EL (cell line): ENCODE results near the gene PSMD12.
"Not testable (repeated sequence)": the region's sequence is repeated elsewhere in the genome, so short reads cannot be mapped to it uniquely, and the experiment has no call there.

Source experiments
- DNase-seq: peaks from one replicate; pipeline ENCODE4 v3.0.0-alpha.2; 2016

The PSMD12 gene

GRCh38 chr17:67366193-67367157 is at the start of gene PSMD12:
TSS of gene PSMD12 (minus strand) at chr17:67366577. CDS start at chr17:67366519, 58 bp downstream.
- peak; percentile 91 for DNase-seq

- no peak for DNase-seq
Measured at GRCh38 chr17:67415291-67415690, 48.9 kb upstream of the PSMD12 start.

- no peak for DNase-seq
Measured at GRCh38 chr17:67414559-67414958, 48.2 kb upstream of the PSMD12 start.

- DNase-seq: no peak
Measured at GRCh38 chr17:67414130-67414529, 47.8 kb upstream of the PSMD12 start.

- DNase-seq: no peak
Measured at GRCh38 chr17:67413388-67413787, 47.0 kb upstream of the PSMD12 start.

- no peak for DNase-seq
Measured at GRCh38 chr17:67412941-67413340, 46.6 kb upstream of the PSMD12 start.

- DNase-seq: no peak
Measured at GRCh38 chr17:67412032-67412431, 45.7 kb upstream of the PSMD12 start.

GRCh38 chr17:67411397-67411796 is 45.0 kb upstream of the PSMD12 start:
- no peak for DNase-seq

- not testable (repeated sequence) for DNase-seq
Measured at GRCh38 chr17:67408455-67408830, 42.1 kb upstream of the PSMD12 start.

- DNase-seq: no peak
Measured at GRCh38 chr17:67403483-67403882, 37.1 kb upstream of the PSMD12 start.

- DNase-seq: no peak
Measured at GRCh38 chr17:67403065-67403464, 36.7 kb upstream of the PSMD12 start.

GRCh38 chr17:67401598-67402504 is 35.5 kb upstream of the PSMD12 start:
- DNase-seq: no peak

- DNase-seq: no peak
Measured at GRCh38 chr17:67401106-67401505, 34.7 kb upstream of the PSMD12 start.

GRCh38 chr17:67400193-67400592 is 33.8 kb upstream of the PSMD12 start:
- DNase-seq: no peak

GRCh38 chr17:67399676-67400075 is 33.3 kb upstream of the PSMD12 start:
- DNase-seq: no peak

- no peak for DNase-seq
Measured at GRCh38 chr17:67393809-67394397, 27.5 kb upstream of the PSMD12 start.

- DNase-seq: no peak
Measured at GRCh38 chr17:67392111-67392510, 25.7 kb upstream of the PSMD12 start.

- peak; percentile 90 for DNase-seq
Measured at GRCh38 chr17:67390646-67391361, 24.4 kb upstream of the PSMD12 start.

- no peak for DNase-seq
Measured at GRCh38 chr17:67390006-67390645, 23.7 kb upstream of the PSMD12 start.

GRCh38 chr17:67388986-67389385 is 22.6 kb upstream of the PSMD12 start:
- no peak for DNase-seq

GRCh38 chr17:67388536-67388935 is 22.2 kb upstream of the PSMD12 start:
- not testable (repeated sequence) for DNase-seq
